NCI-H82 treated with DMSO at 0.1 percent for 48 hours (cell line): ENCODE data around the gene CCDC102A.
"Not testable (repeated sequence)": the region's sequence is repeated elsewhere in the genome, so short reads cannot be mapped to it uniquely, and the experiment has no call there.

Source experiments
- DNase-seq: peaks from one replicate; lab custom pipeline; 2025; ENCODE audit not compliant: unreplicated experiment; lab: John Stamatoyannopoulos, UW

CCDC102A gene

DNA sequence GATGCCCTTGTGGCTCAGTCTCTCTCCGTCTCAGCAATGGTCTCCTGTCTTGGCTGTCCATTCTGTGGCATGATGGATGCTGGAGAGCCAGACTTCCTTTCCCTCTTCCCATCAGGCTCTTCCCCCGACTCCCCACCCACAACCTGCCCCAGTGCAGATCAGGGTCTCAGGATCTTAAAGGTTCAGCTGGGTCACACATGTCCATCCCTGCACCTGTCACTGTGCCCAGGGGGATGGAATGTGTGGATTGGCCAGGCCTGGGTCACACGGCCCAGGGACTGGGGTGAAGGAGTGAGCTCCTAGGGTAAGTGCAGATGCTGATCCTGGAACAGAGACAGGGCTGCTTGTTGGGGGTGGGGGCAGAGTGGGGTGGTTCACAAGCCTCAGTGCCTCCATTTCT, 29.1 kb upstream of the CCDC102A start:
- DNase-seq = no peak

- DNase-seq = no peak
Measured at GRCh38 chr16:57564571-57565270, 28.4 kb upstream of the CCDC102A start.

DNA sequence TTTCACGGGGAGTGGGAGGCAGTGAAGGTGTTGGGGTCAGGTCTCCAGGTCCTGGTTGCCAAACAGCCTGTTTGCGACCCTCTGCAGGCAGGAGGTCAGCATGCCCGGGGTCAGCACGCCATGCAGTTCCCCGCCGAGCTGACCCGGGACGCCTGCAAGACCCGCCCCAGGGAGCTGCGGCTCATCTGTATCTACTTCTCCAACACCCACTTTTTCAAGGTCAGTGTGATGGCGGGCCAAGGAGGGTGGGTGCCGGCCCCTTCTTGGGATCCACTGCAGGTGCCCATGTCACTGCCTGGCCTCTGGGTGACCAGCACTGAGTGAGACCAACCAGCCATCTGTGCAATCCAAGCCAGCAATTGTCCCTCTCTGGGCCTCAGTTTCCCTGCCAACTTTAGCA, 27.4 kb upstream of the CCDC102A start:
- no peak for DNase-seq

- no peak for DNase-seq
Measured at GRCh38 chr16:57563487-57563750, 27.0 kb upstream of the CCDC102A start.

GRCh38 chr16:57562669-57563486, 26.5 kb upstream of the CCDC102A start:
- DNase-seq = no peak

DNA sequence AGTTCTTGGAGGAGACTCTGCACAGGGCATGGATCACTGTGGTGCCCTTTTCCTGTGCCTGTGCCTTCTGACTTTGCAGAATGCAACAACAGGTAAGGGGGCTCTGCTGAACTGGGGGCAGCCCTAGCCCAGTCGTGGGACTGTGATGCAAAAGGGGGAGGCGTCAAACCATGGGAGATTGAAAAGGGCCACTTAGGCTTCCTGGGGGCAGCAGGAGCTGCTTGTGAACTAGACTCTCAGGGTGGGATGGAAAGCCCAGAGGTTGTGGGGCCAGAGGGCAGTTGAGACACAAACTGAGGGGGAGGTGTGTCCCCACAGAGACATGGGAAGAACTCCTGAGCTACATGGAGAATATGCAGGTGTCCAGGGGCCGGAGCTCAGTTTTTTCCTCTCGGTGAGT, 25.7 kb upstream of the CCDC102A start:
- DNase-seq = no peak

DNA sequence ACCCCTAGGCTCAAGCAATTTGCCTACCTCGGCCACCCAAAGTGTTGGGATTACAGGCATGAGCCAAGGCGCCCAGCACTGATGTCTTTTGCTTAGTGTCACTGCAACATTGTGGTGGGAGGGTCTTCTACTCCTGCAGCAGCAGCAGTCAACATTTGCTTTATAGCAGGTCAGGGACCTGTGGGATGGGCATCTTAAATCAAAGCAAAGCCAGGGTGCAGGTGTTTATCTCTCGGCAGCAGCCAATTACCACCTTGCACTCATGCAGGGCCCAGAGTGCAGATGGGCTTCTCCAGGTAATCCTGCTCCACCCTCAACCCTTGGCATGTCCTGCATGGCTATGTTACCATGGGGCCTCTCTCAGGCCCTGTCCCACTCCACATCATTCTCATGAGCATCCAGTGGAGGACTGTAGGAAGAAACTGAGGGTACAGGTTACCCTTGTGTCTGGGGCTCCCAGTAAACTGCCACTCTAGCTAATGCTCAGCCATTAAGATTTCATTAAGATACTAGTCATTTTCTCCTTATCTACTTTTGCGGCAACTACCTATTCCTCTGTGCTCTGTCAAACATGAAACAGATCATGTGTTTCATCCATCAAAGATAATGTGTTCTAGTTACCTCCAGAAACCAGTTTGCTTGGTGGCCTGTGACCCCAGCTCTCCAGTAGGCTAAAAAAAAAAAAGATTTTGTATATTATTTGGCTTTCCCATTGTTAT, 22.9 kb upstream of the CCDC102A start:
- no peak for DNase-seq

DNA sequence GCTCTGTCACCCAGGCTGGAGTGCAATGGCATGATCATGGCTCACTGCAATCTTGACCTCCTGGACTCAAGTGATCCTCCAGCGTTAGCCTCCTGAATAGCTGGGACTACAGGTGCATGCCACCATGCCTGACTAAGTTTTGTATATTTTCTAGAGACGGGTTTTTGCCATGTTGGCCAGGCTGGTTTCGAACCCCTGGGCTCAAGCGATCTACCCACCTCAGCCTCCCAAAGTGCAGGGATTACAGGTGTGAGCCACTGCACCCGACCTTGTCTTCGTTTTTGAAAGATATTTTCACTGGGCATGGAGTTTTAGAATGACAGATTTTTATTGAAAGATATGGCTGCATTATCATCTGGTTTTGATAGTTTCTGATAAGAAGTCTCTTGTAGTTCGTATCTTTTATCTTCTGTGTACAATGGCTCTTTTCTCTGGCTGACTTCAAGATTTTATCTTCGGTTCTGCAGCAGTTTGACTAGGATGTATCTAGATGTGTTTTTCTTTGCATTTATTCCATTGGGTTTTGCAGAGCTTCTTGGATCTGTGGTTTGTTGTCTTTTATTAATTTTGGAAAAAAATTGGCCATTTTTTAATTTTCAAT, 20.7 kb upstream of the CCDC102A start:
- DNase-seq = no peak

DNA sequence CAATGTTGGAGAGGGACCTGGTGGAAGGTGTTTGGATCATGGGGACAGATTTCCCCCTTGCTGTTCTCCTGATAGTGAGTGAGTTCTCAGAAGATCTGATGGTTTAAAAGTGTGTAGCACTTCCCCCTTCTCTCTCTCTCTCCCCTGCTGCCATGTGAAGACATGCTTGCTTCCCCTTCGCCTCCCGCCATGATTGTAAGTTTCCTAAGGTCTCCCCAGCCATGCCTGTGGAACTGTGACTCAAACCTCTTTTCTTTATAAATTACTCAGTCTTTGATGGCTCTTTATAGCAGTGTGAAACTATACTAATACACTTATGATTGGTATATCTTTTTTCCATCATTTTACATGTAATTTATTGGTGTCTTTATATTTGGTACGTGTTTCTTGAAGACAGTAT, 19.5 kb upstream of the CCDC102A start:
- no peak for DNase-seq

GRCh38 chr16:57551057-57551456, 14.7 kb upstream of the CCDC102A start:
- DNase-seq = no peak

DNA sequence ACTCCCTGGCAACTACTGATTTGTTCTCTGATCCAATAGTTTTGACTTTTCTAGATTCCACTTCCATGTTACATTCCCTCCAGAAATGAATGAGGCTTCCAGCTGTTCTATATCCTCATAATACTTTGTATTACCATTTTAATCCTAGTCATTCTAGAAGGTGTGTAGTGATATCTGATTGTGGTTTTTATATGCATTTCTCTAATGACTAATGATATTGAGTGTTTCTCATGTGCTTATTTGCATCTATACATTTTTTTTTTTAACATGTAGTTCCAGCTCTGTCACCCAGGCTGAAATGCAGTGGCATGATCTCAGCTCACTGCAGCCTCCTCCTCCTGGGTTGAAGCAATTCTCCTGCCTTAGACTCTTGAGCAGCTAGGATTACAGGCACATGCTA, 13.4 kb upstream of the CCDC102A start:
- no peak for DNase-seq

DNA sequence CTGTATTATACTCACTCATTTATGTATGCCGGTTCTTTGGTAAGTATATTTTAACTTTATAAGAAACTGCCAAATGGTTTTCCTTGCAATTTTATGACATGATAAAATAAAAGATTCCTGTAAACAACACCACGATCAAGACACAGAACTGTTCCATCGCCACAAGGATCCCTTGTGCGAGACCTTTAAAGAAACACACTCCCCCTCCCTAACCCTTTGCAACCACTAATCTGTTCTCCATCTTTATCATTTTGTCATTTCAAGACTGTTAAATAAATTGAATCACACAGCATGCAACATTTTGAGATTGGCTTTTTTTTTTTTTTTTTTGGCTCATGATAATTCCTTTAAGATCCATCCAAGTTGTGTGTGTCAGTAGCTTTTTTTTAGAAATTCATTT, 12.0 kb upstream of the CCDC102A start:
- no peak for DNase-seq

DNA sequence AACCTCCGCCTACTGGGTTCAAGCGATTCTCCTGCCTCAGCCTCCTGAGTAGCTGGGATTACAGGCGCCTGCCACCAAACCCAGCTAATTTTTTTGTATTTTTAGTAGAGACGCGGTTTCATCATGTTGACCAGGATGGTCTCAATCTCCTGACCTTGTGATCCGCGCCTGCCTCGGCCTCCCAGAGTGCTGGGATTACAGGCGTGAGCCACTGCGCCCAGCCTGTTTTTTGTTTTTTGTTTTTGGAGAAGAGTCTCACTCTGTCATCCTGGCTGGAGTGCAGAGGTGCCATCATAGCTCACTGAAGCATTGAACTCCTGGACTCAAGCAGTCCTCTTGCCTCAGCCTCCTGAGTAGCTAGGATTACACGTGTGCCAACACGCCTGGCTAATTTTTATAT, 11.2 kb upstream of the CCDC102A start:
- not testable (repeated sequence) for DNase-seq

GRCh38 chr16:57544124-57544653, 7.8 kb upstream of the CCDC102A start:
- no peak for DNase-seq

GRCh38 chr16:57541754-57542435, 5.5 kb upstream of the CCDC102A start:
- DNase-seq = no peak

GRCh38 chr16:57540906-57541753, 4.8 kb upstream of the CCDC102A start:
- no peak for DNase-seq

DNA sequence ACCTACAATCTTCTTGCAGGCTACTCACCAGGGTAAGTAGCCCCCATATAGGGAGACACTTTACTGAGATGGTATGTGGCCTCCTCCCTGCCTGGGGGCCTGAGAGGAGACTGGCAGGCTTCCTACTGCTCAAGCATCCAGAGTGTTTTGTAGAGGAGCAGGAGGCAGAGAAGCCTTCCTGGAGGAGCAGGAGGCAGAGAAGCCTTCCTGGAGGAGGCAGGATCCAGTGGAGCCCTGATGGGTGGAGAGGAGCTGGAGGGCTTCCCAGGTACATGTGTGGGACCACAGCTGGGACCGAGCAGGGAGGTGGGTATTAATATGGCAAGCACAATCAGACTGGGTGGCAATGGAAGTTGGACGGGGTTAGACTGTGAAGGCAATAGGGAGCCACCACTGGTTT, 4.0 kb upstream of the CCDC102A start:
- DNase-seq = no peak

DNA sequence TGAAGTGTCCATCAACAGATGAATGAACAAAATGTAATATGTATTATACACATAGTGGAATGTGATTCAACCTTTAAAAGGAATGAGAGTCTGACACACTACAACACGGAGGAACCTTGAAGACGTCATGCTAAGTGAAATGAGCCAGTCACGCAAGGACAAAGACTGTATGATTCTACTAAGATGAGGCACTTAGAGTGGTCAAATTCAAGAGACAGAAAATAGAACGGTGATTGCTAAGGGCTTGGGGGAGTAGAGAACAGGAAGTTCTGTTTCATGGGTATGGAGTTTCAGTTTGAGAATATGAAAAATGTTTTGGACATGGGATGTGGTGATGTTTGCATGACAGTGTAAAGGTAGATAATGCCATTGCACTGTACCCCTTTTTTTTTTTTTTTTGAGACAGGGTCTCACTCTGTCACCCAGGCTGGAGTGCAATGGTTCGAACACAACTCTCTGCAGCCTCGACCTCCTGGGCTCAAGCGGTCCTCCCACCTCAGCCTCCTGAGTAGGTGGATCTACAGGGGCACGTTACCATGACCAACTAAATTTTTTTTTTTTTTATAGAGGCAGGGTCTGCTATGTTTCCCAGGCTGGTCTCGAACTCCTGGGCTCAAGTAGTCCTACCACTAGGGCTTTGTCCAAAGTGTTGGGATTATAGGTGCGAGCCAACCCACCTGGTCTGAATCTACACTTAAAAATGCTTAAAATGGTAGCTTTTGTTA, 2.9 kb upstream of the CCDC102A start:
- DNase-seq = no peak

GRCh38 chr16:57538235-57538721, 1.9 kb upstream of the CCDC102A start:
- DNase-seq = no peak
